ENCODE measurements around the gene TCEA3.

TCEA3 gene

DNA sequence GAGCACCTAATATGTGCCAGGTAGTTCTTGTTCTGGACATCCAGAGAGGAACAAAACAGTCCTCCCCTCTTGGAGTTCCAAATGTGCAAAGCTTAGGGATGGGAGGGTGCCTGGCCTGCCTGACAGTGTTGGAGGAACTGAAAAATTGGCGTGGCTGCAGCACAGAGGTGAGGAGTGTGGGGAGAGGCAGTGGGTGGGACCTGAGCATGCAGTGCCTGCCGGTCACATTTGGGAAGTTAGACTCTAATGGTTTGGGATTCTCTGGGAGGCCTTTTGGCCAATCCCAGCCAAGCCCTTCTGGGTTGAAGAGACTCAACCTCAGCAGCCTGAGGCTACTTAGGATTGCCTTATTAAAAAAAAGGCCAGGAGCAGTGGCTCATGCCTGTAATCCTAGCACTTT lies 2.3 kb upstream of the TCEA3 start:
- TF ChIP-seq, protein P1, sequence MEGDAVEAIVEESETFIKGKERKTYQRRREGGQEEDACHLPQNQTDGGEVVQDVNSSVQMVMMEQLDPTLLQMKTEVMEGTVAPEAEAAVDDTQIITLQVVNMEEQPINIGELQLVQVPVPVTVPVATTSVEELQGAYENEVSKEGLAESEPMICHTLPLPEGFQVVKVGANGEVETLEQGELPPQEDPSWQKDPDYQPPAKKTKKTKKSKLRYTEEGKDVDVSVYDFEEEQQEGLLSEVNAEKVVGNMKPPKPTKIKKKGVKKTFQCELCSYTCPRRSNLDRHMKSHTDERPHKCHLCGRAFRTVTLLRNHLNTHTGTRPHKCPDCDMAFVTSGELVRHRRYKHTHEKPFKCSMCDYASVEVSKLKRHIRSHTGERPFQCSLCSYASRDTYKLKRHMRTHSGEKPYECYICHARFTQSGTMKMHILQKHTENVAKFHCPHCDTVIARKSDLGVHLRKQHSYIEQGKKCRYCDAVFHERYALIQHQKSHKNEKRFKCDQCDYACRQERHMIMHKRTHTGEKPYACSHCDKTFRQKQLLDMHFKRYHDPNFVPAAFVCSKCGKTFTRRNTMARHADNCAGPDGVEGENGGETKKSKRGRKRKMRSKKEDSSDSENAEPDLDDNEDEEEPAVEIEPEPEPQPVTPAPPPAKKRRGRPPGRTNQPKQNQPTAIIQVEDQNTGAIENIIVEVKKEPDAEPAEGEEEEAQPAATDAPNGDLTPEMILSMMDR (IDR thresholded peaks at IDR 0.05; ENCODE audit: low read depth, low read length), result no peak
- no peak for DNase-seq (ENCODE audit: extremely low read depth, low read depth)

DNA sequence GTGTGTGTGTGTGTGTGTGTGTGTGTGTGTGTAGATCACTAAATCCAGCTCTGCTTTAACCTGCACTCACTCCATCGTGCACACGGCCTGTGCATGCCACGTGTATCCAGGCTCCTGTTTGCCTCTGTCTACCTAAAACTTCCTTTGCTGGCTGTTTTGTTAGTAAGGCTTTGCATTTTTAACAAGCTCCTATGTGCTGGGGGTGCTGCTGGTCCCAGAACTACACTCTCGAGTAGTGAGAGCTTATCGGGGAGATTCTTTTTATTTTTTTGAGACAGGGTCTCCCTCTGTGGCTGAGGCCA lies 596 bp upstream of the TCEA3 start:
- DNase-seq (ENCODE audit: extremely low read depth, low read depth), result no peak
- TF ChIP-seq, protein P1 (IDR thresholded peaks at IDR 0.05; ENCODE audit: low read depth, low read length), result no peak

DNA sequence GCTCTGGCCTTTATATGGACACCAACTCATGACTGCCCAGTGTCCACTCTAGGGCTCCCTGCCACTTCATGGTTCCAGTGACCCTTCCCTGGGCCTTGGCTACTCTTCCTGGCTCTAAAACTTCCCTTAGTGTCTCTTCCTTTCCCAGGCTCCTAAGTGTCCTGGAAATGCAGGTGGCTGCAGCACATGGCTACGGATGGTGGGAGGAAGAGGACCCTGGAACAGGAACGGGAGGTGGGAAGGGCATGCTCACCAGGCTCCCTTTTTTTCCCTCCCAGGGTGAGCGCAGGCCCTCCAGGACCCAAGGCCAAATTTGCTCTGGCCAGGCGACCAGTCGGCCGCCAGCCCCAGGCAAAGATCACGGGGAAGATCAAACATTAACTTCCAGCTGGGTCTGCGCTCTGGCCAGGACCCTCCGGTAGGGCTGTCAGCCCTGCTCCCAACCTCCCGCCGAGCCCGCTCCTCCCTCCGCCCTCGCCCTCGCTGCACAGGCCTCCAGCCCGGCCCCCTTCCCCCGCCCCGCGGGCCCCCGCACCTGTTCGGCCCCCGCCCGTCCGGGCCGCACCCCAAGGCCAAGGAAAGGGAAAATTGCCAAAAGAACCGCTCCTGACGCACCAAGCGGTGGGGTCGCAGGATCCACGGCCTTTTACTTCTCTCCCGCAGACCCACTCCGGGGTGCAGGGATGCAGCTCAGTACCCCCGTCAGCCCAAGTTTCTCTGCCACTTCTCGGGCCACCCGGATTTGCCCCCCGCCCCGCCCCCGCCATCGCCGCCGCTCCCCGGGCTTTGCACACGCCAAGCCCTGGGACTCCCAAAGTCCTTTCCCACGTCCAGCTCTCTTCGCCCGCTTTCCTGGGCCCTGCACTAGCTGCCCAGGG lies 894 bp downstream of the TCEA3 start:
- no peak for DNase-seq (ENCODE audit: extremely low read depth, low read depth)
- TF ChIP-seq, protein P1 (IDR thresholded peaks at IDR 0.05; ENCODE audit: low read depth, low read length), result no peak

DNA sequence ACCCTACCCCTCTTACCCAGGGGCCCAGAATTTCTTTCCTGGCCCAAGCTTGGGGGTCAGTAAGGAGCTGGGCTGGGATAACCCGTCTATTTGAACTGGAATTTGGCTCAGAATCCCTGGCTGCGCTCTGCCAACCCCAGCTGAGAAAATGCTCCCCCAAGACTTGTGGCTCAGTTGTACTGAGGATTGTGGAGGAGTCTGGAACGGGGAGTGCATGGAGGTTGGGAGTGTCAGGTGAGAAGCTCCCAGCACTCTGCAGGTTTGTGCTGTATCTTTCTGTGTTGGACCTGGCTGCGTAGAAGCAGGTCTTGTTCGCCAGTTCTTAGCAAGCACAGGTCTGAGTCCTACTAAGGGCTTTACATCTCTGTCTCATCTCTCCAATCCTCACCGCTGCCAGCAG lies 1.6 kb downstream of the TCEA3 start:
- no peak for DNase-seq (ENCODE audit: extremely low read depth, low read depth)
- TF ChIP-seq, protein P1 (IDR thresholded peaks at IDR 0.05; ENCODE audit: low read depth, low read length), result no peak

DNA sequence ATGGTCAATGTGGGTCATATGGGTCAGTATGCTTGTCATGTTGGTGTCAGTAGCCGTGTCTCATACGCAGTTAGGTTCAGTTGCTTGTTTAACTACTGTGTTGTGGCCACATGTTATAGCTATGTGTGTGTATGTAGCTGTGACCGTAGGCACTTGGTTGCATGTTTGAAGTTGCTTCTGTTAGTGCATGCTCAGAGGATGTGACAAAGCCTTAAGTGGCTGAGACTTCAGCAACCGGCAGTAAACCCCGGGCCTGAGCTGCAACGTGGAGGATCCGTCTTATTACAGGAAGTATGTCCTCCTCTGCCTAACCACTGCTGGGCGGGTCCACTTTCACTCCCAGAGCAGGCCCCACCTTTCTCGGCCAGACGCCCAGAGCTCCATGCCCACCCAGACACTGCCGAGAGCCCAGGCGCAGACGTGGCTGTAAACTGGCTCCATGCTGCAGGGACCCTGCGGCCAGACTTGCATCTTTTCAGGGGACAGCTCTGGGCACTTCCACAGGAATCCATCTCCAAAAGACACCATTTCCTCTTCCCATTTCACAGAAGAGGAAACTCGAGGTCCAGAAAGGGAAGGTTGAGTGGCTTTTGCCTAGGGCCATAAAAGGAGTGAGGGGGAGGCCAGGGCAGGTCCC lies 2.2 kb downstream of the TCEA3 start:
- TF ChIP-seq, protein P1 (IDR thresholded peaks at IDR 0.05; ENCODE audit: low read depth, low read length), result no peak

DNA sequence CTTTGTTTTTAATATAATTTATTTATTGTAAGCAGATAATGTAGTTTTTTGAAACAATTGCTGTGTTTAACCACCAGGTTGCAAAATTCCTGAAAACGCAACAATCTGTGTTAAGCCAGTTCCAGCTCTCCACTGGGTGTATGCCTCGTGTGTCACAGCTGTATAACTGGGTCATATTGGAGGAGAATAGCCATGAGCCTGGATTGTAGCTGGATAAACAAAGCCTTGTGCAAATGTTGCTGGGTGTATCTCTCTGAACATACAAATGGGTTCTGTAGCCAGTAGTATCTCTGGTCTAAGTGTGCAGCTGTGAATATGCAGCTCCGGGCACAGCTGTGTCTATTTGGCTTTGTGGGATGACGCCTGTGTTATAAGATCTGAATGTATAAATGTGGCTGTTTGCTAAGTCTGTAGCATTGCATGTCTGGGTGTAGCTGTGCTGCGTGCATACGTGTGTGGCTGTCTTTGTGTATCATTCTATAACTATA lies 2.8 kb downstream of the TCEA3 start:
- TF ChIP-seq, protein P1 (IDR thresholded peaks at IDR 0.05; ENCODE audit: low read depth, low read length), result peak; percentile 17

More for the DNA sequence above, 2.2 kb downstream of the TCEA3 start:
- no peak for DNase-seq (ENCODE audit: extremely low read depth, low read depth)

DNA sequence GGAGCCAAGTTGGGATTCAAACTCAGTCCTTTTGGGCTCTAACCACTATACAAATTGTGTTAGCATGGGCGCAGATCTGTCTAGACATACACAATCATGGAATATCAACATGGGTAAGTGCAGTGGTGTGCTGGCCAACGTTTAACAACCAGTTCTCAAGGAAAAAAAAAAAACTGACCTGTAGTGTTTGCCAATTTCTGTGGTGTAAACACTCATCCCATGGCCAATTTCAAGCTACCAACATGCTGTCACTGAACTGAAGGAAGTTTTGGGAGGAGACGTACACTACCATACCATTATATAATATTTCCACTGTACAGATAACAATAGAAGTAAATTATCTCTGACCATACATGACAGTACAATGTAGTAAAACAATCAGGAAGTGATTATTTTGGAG lies 3.2 kb downstream of the TCEA3 start:
- DNase-seq (ENCODE audit: extremely low read depth, low read depth), result no peak
- TF ChIP-seq, protein P1 (IDR thresholded peaks at IDR 0.05; ENCODE audit: low read depth, low read length), result no peak

More for the DNA sequence above, 2.8 kb downstream of the TCEA3 start:
- no peak for DNase-seq (ENCODE audit: extremely low read depth, low read depth)
